ENCODE data around the gene GAB1. TPM values are rescaled to one million over a fixed set of nuclear protein-coding genes. Genes with fewer than 3 reads are reported as not detected.

Gene GAB1
- total RNA-seq, 1 donor from 2014 or later: 64.8 TPM

- TF ChIP-seq CTCF (IDR thresholded peaks at IDR 0.05): no peak
- no peak overlapping the region for H3K27ac ChIP-seq
- H3K36me3 ChIP-seq: no peaks in the 10 kb centered on the region
- no peak for ATAC-seq
- H3K4me3 ChIP-seq: no peak overlapping the region
- H3K9me3 ChIP-seq: no peaks in the 10 kb centered on the region
- H3K27me3 ChIP-seq: no peaks in the 10 kb centered on the region
- H3K4me1 ChIP-seq: peaks cover 34% of the 10 kb centered on the region
- DNase-seq: no peak
- intact Hi-C loops (cut with DNase I): no loop called here
These were observed 63.4 kb downstream of the GAB1 start for GRCh38 chr4:143400082-143400481.

- ATAC-seq: no peak
- H3K4me3 ChIP-seq: no peak overlapping the region
These were observed 66.3 kb downstream of the GAB1 start for GRCh38 chr4:143402776-143403552.

GRCh38 chr4:143403553-143403820 is 66.8 kb downstream of the GAB1 start:
- peak; percentile 26 for ATAC-seq
- no peaks in the 10 kb centered on the region for H3K9me3 ChIP-seq
- DNase-seq: no peak
- TF ChIP-seq CTCF (IDR thresholded peaks at IDR 0.05): no peak
- H3K4me3 ChIP-seq: no peak overlapping the region
- intact Hi-C loops (cut with DNase I): no loop called here
- H3K27ac ChIP-seq: no peak overlapping the region
- peaks cover 59% of the 10 kb centered on the region for H3K4me1 ChIP-seq
- H3K36me3 ChIP-seq: no peaks in the 10 kb centered on the region
- no peaks in the 10 kb centered on the region for H3K27me3 ChIP-seq

More at GRCh38 chr4:143402776-143403552, 66.3 kb downstream of the GAB1 start:
- Histone ChIP-seq H3K27ac (no peak overlapping the region), H3K27me3 (no peaks in the 10 kb centered on the region), H3K36me3 (no peaks in the 10 kb centered on the region), H3K9me3 (no peaks in the 10 kb centered on the region), H3K4me1 (peaks cover 53% of the 10 kb centered on the region)
- TF ChIP-seq CTCF (IDR thresholded peaks at IDR 0.05): no peak
- DNase-seq: no peak
- intact Hi-C loops (cut with DNase I): no loop called here

- intact Hi-C loops (cut with DNase I): no loop called here
- no peak for DNase-seq
- Histone ChIP-seq H3K27me3 (no peaks in the 10 kb centered on the region), H3K27ac (no peak overlapping the region), H3K9me3 (no peaks in the 10 kb centered on the region), H3K4me1 (peaks cover 64% of the 10 kb centered on the region), H3K4me3 (no peak overlapping the region), H3K36me3 (no peaks in the 10 kb centered on the region)
- no peak for TF ChIP-seq CTCF (IDR thresholded peaks at IDR 0.05)
- ATAC-seq: peak; percentile 28
These were observed 67.9 kb downstream of the GAB1 start for GRCh38 chr4:143404555-143404954.

GRCh38 chr4:143405075-143405730 is 68.5 kb downstream of the GAB1 start:
- Histone ChIP-seq H3K27me3 (no peaks in the 10 kb centered on the region), H3K27ac (peak overlapping the region; percentile 25), H3K4me1 (peaks cover 68% of the 10 kb centered on the region), H3K9me3 (no peaks in the 10 kb centered on the region), H3K36me3 (no peaks in the 10 kb centered on the region), H3K4me3 (no peak overlapping the region)
- no peak for TF ChIP-seq CTCF (IDR thresholded peaks at IDR 0.05)
- DNase-seq: no peak
- intact Hi-C loops (cut with DNase I): no loop called here
- ATAC-seq: no peak
